Measurements from ENCODE around the gene MSX1. TPM values are rescaled to one million over a fixed set of nuclear protein-coding genes. Genes with fewer than 3 reads are reported as not detected.

Gene MSX1
- total RNA-seq, 1 experiment from 2014 or later = not detected

GRCh38 chr4:4836044-4836443 is 23.4 kb upstream of the MSX1 start:
- Histone ChIP-seq H3K9me2 (ENCODE audit: insufficient read depth) (no peaks in the 10 kb centered on the region), H4K20me1 (ENCODE audit: insufficient read depth) (no peaks in the 10 kb centered on the region), H3F3A (ENCODE audit: insufficient read depth, low read depth) (no peaks in the 10 kb centered on the region), H3K4me3 (no peak overlapping the region), H3K27ac (no peak overlapping the region), H3K4me1 (replicated peaks; ENCODE audit: insufficient read depth) (no peaks in the 10 kb centered on the region), H3K4me2 (no peak overlapping the region), H3K79me2 (ENCODE audit: low read depth) (no peaks in the 10 kb centered on the region), H3K36me3 (ENCODE audit: low read depth) (no peaks in the 10 kb centered on the region), H3K27me3 (ENCODE audit: insufficient read depth, low read depth) (no peaks in the 10 kb centered on the region), H3K9me3 (ENCODE audit: insufficient read depth, low read depth) (no peaks in the 10 kb centered on the region), H2AFZ (no peak overlapping the region)
- BruUV-seq (replicated peaks) = no TSS peak
- no peak for DNase-seq
- intact Hi-C loops (cut with micrococcal nuclease; ENCODE audit: unreplicated experiment) = no loop called here
- ChIA-PET POLR2A (ENCODE audit: unreplicated experiment) (no interaction called here), CTCF (no interaction called here)
- TF ChIP-seq EZH2 (IDR thresholded peaks at IDR 0.05; ENCODE audit: low read depth) = no peak
- no peak for TF ChIP-seq CTCF (conservative IDR thresholded peaks at IDR 0.05)

DNA sequence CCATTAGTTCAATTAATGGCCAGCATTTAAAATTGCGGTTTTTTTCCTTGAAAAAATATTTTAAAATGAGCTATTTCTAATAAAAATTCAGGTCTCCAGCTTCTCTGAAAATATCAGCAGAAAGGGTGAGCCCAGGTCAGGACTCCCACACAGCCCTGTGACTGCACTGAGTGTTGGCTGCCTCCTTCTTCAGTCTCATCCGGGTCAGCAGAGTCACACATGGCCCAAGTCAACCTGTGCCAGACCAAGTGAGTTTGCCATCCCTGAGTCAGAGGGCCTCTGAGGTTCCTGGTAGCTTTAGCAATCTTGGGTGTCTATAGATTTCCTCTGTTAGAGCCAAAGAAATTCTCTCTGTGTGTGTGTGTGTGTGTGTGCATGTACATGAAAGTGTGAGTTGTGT is 22.1 kb upstream of the MSX1 start:
- H3K27ac ChIP-seq = no peak overlapping the region
- no peak overlapping the region for H2AFZ ChIP-seq
- H3K4me2 ChIP-seq = no peak overlapping the region
- H3K9me3 ChIP-seq (ENCODE audit: insufficient read depth, low read depth) = no peaks in the 10 kb centered on the region
- ChIA-PET CTCF (no interaction called here), POLR2A (ENCODE audit: unreplicated experiment) (no interaction called here)
- TF ChIP-seq CTCF (conservative IDR thresholded peaks at IDR 0.05) = no peak
- TF ChIP-seq EZH2 (IDR thresholded peaks at IDR 0.05; ENCODE audit: low read depth) = no peak
- no peaks in the 10 kb centered on the region for H3K27me3 ChIP-seq (ENCODE audit: insufficient read depth, low read depth)
- BruUV-seq (replicated peaks) = no TSS peak
- no peak overlapping the region for H3K4me3 ChIP-seq
- no peaks in the 10 kb centered on the region for H3K79me2 ChIP-seq (ENCODE audit: low read depth)
- H3K36me3 ChIP-seq (ENCODE audit: low read depth) = no peaks in the 10 kb centered on the region
- no peaks in the 10 kb centered on the region for H3K4me1 ChIP-seq (replicated peaks; ENCODE audit: insufficient read depth)
- H3F3A ChIP-seq (ENCODE audit: insufficient read depth, low read depth) = no peaks in the 10 kb centered on the region
- no peaks in the 10 kb centered on the region for H4K20me1 ChIP-seq (ENCODE audit: insufficient read depth)
- no peaks in the 10 kb centered on the region for H3K9me2 ChIP-seq (ENCODE audit: insufficient read depth)
- intact Hi-C loops (cut with micrococcal nuclease; ENCODE audit: unreplicated experiment) = no loop called here
- no peak for DNase-seq

DNA sequence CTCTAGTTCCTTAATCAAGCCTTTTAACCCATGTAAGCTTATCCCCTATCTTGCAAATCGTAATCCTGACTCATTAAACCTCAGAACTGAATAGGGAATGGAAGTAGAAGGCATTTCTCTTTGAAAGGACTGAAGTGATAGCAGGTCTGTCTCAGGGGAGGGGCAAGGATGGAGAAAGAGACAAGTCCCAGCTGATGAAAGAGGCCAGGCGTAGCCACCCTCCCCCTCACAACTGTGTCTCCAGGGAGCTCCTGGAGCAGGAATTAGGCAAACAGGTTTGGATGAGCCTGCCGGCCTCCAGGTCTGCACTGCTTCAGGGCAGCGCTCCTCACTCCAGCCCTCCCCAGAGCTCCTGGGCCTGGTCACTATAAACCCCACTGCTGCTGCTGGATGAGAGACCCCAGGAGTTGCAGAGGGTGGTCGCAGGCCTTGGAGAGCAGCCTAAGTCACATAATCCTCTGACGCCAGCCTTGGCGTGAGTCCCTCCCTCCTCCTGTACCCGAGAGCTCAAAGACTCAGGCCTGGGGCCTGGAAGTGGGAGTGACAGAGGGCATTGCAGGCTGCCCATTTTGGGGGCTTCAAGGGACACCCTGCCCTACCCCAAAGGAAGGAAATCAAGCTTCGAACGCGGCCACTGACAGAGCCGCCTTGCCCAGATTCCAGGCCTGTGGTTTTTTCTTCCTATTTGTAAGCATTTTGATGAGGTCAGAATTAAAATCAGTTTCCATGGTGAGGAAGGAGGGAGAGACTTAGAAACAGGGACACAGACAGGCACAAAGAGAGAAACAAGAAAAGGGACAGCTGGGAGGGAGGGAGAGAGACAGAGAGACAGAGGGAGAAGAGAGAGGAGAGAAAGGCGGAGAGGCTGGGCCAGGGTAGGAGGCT is 21.2 kb upstream of the MSX1 start:
- Histone ChIP-seq H3K9me2 (ENCODE audit: insufficient read depth) (no peaks in the 10 kb centered on the region), H3K4me2 (no peak overlapping the region), H3K4me1 (replicated peaks; ENCODE audit: insufficient read depth) (no peaks in the 10 kb centered on the region), H2AFZ (no peak overlapping the region), H3F3A (ENCODE audit: insufficient read depth, low read depth) (no peaks in the 10 kb centered on the region), H3K79me2 (ENCODE audit: low read depth) (no peaks in the 10 kb centered on the region), H3K4me3 (no peak overlapping the region), H4K20me1 (ENCODE audit: insufficient read depth) (no peaks in the 10 kb centered on the region), H3K9me3 (ENCODE audit: insufficient read depth, low read depth) (no peaks in the 10 kb centered on the region), H3K27me3 (ENCODE audit: insufficient read depth, low read depth) (no peaks in the 10 kb centered on the region), H3K27ac (no peak overlapping the region), H3K36me3 (ENCODE audit: low read depth) (no peaks in the 10 kb centered on the region)
- CTCF ChIA-PET = interaction anchor here (0.6 kb wide), 1 partner anchor 322 kb away, joined by 3 read pairs; no protein-coding TSS in a partner anchor
- POLR2A ChIA-PET (ENCODE audit: unreplicated experiment) = no interaction called here
- no TSS peak for BruUV-seq (replicated peaks)
- TF ChIP-seq EZH2 (IDR thresholded peaks at IDR 0.05; ENCODE audit: low read depth) (no peak), CTCF (conservative IDR thresholded peaks at IDR 0.05) (no peak)
- intact Hi-C loops (cut with micrococcal nuclease; ENCODE audit: unreplicated experiment) = no loop called here
- DNase-seq = no peak
